Measurements from ENCODE around the gene HOATZ. TPM values are rescaled to one million over a fixed set of nuclear protein-coding genes. Genes with fewer than 3 reads are reported as not detected.

The HOATZ gene
- total and polyA plus RNA-seq, 2 donors (not counting 3 experiments of a cell fraction or from before 2014, with no cell fraction given), result not detected

DNA sequence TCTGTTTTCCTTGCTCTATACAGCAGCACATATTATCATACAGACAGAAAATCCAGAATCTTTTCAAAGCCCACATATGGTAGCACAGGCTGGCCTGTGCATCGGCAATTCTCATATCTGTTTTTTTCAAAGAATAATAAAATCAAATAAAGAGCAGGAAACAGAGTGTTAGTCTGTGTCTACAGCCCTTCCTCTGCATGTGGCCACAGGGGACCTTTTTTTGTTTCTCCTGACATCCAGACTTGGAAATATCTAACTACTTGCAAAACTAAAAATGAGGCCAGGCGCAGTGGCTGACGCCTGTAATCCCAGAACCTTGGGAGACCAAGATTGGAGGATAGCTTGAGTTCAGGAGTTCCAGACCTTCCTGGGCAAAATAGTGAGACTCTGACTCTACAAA is 46.2 kb downstream of the HOATZ start:
- TF ChIP-seq, protein P1, sequence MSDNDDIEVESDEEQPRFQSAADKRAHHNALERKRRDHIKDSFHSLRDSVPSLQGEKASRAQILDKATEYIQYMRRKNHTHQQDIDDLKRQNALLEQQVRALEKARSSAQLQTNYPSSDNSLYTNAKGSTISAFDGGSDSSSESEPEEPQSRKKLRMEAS (IDR thresholded peaks at IDR 0.05; ENCODE audit: insufficient read depth, insufficient read length), result no peak
- TF ChIP-seq, protein P2, sequence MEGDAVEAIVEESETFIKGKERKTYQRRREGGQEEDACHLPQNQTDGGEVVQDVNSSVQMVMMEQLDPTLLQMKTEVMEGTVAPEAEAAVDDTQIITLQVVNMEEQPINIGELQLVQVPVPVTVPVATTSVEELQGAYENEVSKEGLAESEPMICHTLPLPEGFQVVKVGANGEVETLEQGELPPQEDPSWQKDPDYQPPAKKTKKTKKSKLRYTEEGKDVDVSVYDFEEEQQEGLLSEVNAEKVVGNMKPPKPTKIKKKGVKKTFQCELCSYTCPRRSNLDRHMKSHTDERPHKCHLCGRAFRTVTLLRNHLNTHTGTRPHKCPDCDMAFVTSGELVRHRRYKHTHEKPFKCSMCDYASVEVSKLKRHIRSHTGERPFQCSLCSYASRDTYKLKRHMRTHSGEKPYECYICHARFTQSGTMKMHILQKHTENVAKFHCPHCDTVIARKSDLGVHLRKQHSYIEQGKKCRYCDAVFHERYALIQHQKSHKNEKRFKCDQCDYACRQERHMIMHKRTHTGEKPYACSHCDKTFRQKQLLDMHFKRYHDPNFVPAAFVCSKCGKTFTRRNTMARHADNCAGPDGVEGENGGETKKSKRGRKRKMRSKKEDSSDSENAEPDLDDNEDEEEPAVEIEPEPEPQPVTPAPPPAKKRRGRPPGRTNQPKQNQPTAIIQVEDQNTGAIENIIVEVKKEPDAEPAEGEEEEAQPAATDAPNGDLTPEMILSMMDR (IDR thresholded peaks at IDR 0.05; ENCODE audit: extremely low read depth in 1 of 2, insufficient read depth in 1 of 2, low read depth in 1 of 2, low read length in 2 of 2), result no peak
- TF ChIP-seq FOS (IDR thresholded peaks at IDR 0.05; ENCODE audit: borderline replicate concordance, insufficient read depth, low read length) (no peak), JUN (IDR thresholded peaks at IDR 0.05; ENCODE audit: borderline replicate concordance, insufficient read depth, insufficient read length, low read depth) (no peak), GATA2 (IDR thresholded peaks at IDR 0.05; ENCODE audit: insufficient read depth, insufficient read length, low read depth, low read length) (no peak), POLR2AphosphoS5 (IDR thresholded peaks at IDR 0.05; ENCODE audit: insufficient read depth, low read depth, low read length) (no peak), EZH2 (IDR thresholded peaks at IDR 0.05; ENCODE audit: borderline replicate concordance, low read depth, low read length, severe bottlenecking) (no peak)
- peaks cover 0 to 2% of the 10 kb centered on the region in 2 experiments for H3K27me3 ChIP-seq (ENCODE audit: control insufficient read depth in 2 of 2, insufficient read depth in 2 of 2, low read length in 2 of 2)
- no peaks in the 10 kb centered on the region for H4K20me1 ChIP-seq (replicated peaks; ENCODE audit: control insufficient read depth, extremely low read depth, insufficient read depth, low read length)
- intact Hi-C loops (cut with micrococcal nuclease) (no loop called here), dilution Hi-C loops (cut with MboI; ENCODE audit: extremely low pct_ligation_motif_present, low sequenced_read_pairs) (no loop called here)
- H3K79me2 ChIP-seq (ENCODE audit: control insufficient read depth, insufficient read depth, low read length), result no peaks in the 10 kb centered on the region
- no peak overlapping the region for H2AFZ ChIP-seq (ENCODE audit: low read depth, low read length)
- no peaks in the 10 kb centered on the region for H3K4me1 ChIP-seq (ENCODE audit: control insufficient read depth, extremely low read depth, insufficient read depth, low read length)
- no peak overlapping the region for H3K4me3 ChIP-seq (replicated peaks in 1 of 3; ENCODE audit: insufficient read depth in 1 of 3, low read depth in 1 of 3, low read length in 3 of 3)
- H3K36me3 ChIP-seq (ENCODE audit: control insufficient read depth in 2 of 2, extremely low read depth in 1 of 2, insufficient read depth in 2 of 2, low read length in 2 of 2), result no peaks in the 10 kb centered on the region
- no peak for FAIRE-seq
- POLR2A ChIA-PET, result no interaction called here
- DNase-seq (ENCODE audit: low read depth, low spot score), result no peak
- H3K4me2 ChIP-seq (ENCODE audit: insufficient read depth, low read length), result no peak overlapping the region
- H3K27ac ChIP-seq (ENCODE audit: insufficient read depth, low read depth, low read length), result no peak overlapping the region
- no peak overlapping the region for H3K9ac ChIP-seq (replicated peaks; ENCODE audit: extremely low read depth, insufficient read depth, low read length)
- CTCF ChIA-PET, result interaction anchor here (1.2 to 4.0 kb wide), 5 partner anchors 10 to 291 kb away, joined by 3 to 15 read pairs (median 7); no protein-coding TSS in a partner anchor
- no TSS peak for BruUV-seq (replicated peaks)
- no peaks in the 10 kb centered on the region for H3K9me3 ChIP-seq (replicated peaks; ENCODE audit: control insufficient read depth, insufficient read depth, low read length)
- no peaks in the 10 kb centered on the region for H3K9me1 ChIP-seq (replicated peaks; ENCODE audit: control insufficient read depth, extremely low read depth, insufficient read depth, low read length)
